MM.1S (cell line): ENCODE data around the gene PLEKHO1.
A peak's percentile ranks its signal among the peaks of the same experiment; 100 is the strongest.

Experiments used
- DNase-seq: peaks from one replicate; pipeline ENCODE4 v3.0.0-alpha.2; 2015
- H2AFZ ChIP-seq: fragments of 300-600 bp; sonication (generic); 2 replicates; pipeline ENCODE4 v1.6.0; 2016; ENCODE audit warnings: antibody characterized with exemption, low read length
- H3F3A ChIP-seq: fragments of 300-600 bp; sonication (generic); 2 replicates; pipeline ENCODE4 v1.6.1; 2016; ENCODE audit warnings: mild to moderate bottlenecking, antibody characterized with exemption, low read length, moderate library complexity, mixed read lengths; ENCODE audit not compliant: insufficient read depth
- H3K27ac ChIP-seq: fragments of 300-600 bp; sonication (generic); 2 replicates; pipeline ENCODE4 v1.5.1; 2016; ENCODE audit warnings: mild to moderate bottlenecking, low read length
- H3K27me3 ChIP-seq: fragments of 300-600 bp; sonication (generic); replicated peaks from 2 replicates; pipeline ENCODE4 v1.6.0; 2016; ENCODE audit warnings: low read length; ENCODE audit not compliant: insufficient read depth
- H3K36me3 ChIP-seq: fragments of 300-600 bp; sonication (generic); replicated peaks from 2 replicates; pipeline ENCODE4 v1.6.1; 2016; ENCODE audit warnings: mild to moderate bottlenecking, low read length, mixed read lengths; ENCODE audit not compliant: insufficient read depth
- H3K4me1 ChIP-seq: fragments of 300-600 bp; sonication (generic); 2 replicates; pipeline ENCODE4 v1.6.1; 2016; ENCODE audit warnings: low read length, mixed read lengths
- H3K4me2 ChIP-seq: fragments of 300-600 bp; sonication (generic); 2 replicates; pipeline ENCODE4 v1.6.0; 2016; ENCODE audit warnings: low read depth, low read length
- H3K4me3 ChIP-seq: fragments of 300-600 bp; sonication (generic); 2 replicates; pipeline ENCODE4 v1.5.1; 2016; ENCODE audit warnings: low read length, mixed read lengths
- H3K79me2 ChIP-seq: fragments of 300-600 bp; sonication (generic); 2 replicates; pipeline ENCODE4 v1.6.1; 2016; ENCODE audit warnings: mixed run types, low read length, mixed read lengths
- H3K9ac ChIP-seq: fragments of 300-600 bp; sonication (generic); 2 replicates; pipeline ENCODE4 v1.6.1; 2016; ENCODE audit warnings: low read length, mixed read lengths
- H3K9me2 ChIP-seq: fragments of 300-600 bp; sonication (generic); replicated peaks from 2 replicates; pipeline ENCODE4 v1.6.1; 2016; ENCODE audit warnings: mild to moderate bottlenecking, low read length, mixed read lengths; ENCODE audit not compliant: insufficient read depth
- H3K9me3 ChIP-seq: fragments of 300-600 bp; sonication (generic); replicated peaks from 2 replicates; pipeline ENCODE4 v1.6.1; 2016; ENCODE audit warnings: mild to moderate bottlenecking, low read length, mixed read lengths; ENCODE audit not compliant: insufficient read depth
- H4K20me1 ChIP-seq: fragments of 300-600 bp; sonication (generic); 2 replicates; pipeline ENCODE4 v1.6.1; 2016; ENCODE audit warnings: mild to moderate bottlenecking, low read length, moderate library complexity, mixed read lengths; ENCODE audit not compliant: insufficient read depth
- CTCF ChIP-seq: fragments of 300-600 bp; sonication (generic); IDR thresholded peaks from 2 replicates; pipeline ENCODE4 v1.5.1; 2016; ENCODE audit warnings: antibody characterized with exemption, low read length, mixed read lengths
- EZH2 ChIP-seq: fragments of 300-600 bp; sonication (generic); optimal IDR thresholded peaks from 2 replicates; pipeline ENCODE3; 2017; ENCODE audit warnings: low read depth, mild to moderate bottlenecking, antibody characterized with exemption, low read length, mixed read lengths
- EZH2phosphoT487 ChIP-seq: fragments of 300-600 bp; sonication (generic); IDR thresholded peaks from 2 replicates; pipeline ENCODE4 v1.6.1; 2018; ENCODE audit warnings: antibody characterized with exemption, low read length

Gene PLEKHO1

DNA sequence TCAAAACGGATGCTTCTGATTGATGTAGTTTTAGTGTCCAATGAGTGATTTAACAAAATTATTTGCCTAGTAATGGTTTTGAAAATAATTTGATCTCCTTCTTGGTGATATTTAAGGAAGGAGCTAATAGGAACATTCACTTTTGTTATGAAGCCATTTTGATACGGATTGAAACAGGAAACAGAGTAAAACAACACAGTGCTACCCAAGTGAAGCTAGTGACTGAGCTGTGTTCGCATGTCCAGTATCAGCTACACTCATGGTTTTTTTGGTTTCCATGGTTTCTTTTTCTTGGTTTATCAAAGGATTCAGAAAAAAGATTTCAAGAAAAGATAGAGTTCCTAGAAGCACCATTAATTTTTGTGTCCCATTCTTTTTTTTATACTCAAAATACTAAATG lies 40.1 kb upstream of the PLEKHO1 start:
- Histone ChIP-seq H3K27ac (no peak overlapping the region), H2AFZ (no peak overlapping the region), H3F3A (no peaks in the 10 kb centered on the region), H3K36me3 (no peaks in the 10 kb centered on the region), H3K9me2 (no peaks in the 10 kb centered on the region), H3K4me2 (peak overlapping the region; percentile 2; the same call in 1 of the 2 replicates), H3K4me1 (peaks cover 19% of the 10 kb centered on the region), H4K20me1 (no peaks in the 10 kb centered on the region), H3K9me3 (no peaks in the 10 kb centered on the region), H3K79me2 (no peaks in the 10 kb centered on the region), H3K4me3 (no peak overlapping the region), H3K9ac (no peak overlapping the region), H3K27me3 (no peaks in the 10 kb centered on the region)
- no peak for DNase-seq
- no peak for TF ChIP-seq CTCF
- no peak for TF ChIP-seq EZH2
- TF ChIP-seq EZH2phosphoT487, result no peak

DNA sequence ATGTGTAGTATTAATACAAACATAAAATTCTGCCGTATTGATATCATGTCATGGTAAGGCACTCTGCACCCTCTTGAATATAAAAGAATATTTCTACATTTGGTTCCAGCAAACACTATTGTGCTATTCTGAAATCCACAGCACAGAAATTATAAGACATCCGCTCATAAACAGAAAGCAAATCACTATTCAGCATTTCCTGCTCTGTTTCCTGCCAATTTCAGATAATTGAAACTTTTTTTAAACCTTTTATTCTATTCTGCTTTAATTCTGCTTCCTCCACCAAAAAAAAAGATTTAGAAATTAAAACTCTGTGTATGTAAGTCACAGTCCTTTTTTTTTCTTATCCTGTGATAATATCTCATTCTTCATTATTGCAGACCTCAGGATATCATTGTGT lies 39.6 kb upstream of the PLEKHO1 start:
- Histone ChIP-seq H3K4me1 (peaks cover 19% of the 10 kb centered on the region), H3K4me3 (no peak overlapping the region), H3K9me3 (no peaks in the 10 kb centered on the region), H3K9me2 (no peaks in the 10 kb centered on the region), H3K27me3 (no peaks in the 10 kb centered on the region), H3K36me3 (no peaks in the 10 kb centered on the region), H3F3A (no peaks in the 10 kb centered on the region), H3K79me2 (no peaks in the 10 kb centered on the region), H2AFZ (no peak overlapping the region), H3K4me2 (peak overlapping the region; percentile 2; the same call in 1 of the 2 replicates), H3K9ac (no peak overlapping the region), H3K27ac (no peak overlapping the region), H4K20me1 (no peaks in the 10 kb centered on the region)
- DNase-seq, result no peak
- TF ChIP-seq EZH2phosphoT487 (no peak), CTCF (no peak), EZH2 (no peak)

DNA sequence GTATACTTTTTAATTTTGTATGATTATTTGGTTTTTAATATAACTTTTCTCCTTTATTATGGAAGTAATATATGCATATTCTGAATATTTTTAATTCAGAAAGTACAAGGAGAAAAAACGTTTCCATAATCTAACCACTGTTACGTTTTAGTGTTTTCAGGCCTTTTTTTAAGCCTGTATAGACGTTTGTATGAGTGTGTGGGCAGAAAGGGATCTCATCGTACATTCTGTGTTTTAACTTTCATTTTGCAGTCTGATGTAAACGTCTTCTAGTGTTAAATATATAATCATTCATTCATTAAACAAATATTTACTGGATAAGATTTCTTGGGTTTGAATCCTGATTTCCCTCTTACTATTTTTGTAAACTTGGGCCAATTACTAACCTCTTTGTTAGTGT lies 38.0 kb upstream of the PLEKHO1 start:
- no peak overlapping the region for H2AFZ ChIP-seq
- H3K9ac ChIP-seq, result no peak overlapping the region
- no peak for DNase-seq
- no peaks in the 10 kb centered on the region for H3F3A ChIP-seq
- no peaks in the 10 kb centered on the region for H3K27me3 ChIP-seq
- no peak overlapping the region for H3K27ac ChIP-seq
- H3K79me2 ChIP-seq, result no peaks in the 10 kb centered on the region
- no peaks in the 10 kb centered on the region for H3K9me3 ChIP-seq
- TF ChIP-seq CTCF (no peak), EZH2phosphoT487 (no peak), EZH2 (no peak)
- H3K36me3 ChIP-seq, result no peaks in the 10 kb centered on the region
- no peaks in the 10 kb centered on the region for H3K9me2 ChIP-seq
- no peak overlapping the region for H3K4me3 ChIP-seq
- no peak overlapping the region for H3K4me2 ChIP-seq
- H4K20me1 ChIP-seq, result no peaks in the 10 kb centered on the region
- peaks cover 22% of the 10 kb centered on the region for H3K4me1 ChIP-seq
